HCT116 (cell line): ENCODE measurements around the gene LACRT. TPM values are rescaled to one million over a fixed set of nuclear protein-coding genes. Genes with fewer than 3 reads are reported as not detected.

Experiments
- ATAC-seq: fragments of 200-7000 bp; cut with Tn5 transposase; 2 replicates; pipeline ENCODE4 v1.9.1; 2020; ENCODE audit warnings: mild to moderate bottlenecking, moderate library complexity
- BruUV-seq: library from RNA; stranded (reverse); fragments of 400-500 nt; replicated peaks from 2 replicates; lab custom pipeline; 2021; lab: Mats Ljungman, UMichigan
- CTCF ChIA-PET: fragments of 300-600 bp; sonication (Branson Sonifier 250); formaldehyde crosslinking; loops from one replicate; lab custom pipeline; 2021; ENCODE audit warnings: antibody characterized with exemption; lab: Charles Lee
- POLR2A ChIA-PET: fragments of 300-600, 350-600 bp; sonication (Branson Sonifier 250); formaldehyde crosslinking; loops from one replicate; lab custom pipeline; 2021; ENCODE audit warnings: antibody characterized with exemption; lab: Charles Lee
- RAD21 ChIA-PET, 2 experiments: fragments of 300-600 bp; sonication (Branson Sonifier 250); formaldehyde crosslinking; loops; one replicate each; lab custom pipeline; 2023; ENCODE audit warnings: low total read pairs in 2 of 2; ENCODE audit not compliant: uncharacterized antibody in 2 of 2, unreplicated experiment in 2 of 2, low non-redundant PET in 1 of 2; lab: Charles Lee
- DNase-seq: peaks from one replicate; pipeline ENCODE4 v3.0.0-alpha.2; 2010; ENCODE audit warnings: low read depth, low spot score
- H2AFZ ChIP-seq: fragments of 200-600 bp; shearing (Covaris generic), sonication (generic); 2 replicates; pipeline ENCODE4 v1.6.1; 2017; ENCODE audit warnings: low read depth, mixed run types, mixed read lengths, antibody characterized with exemption, low read length; ENCODE audit not compliant: poor library complexity, severe bottlenecking
- H3K27ac ChIP-seq: 2 replicates; pipeline ENCODE4 v1.5.1; 2012; ENCODE audit warnings: low read depth, low read length
- H3K27me3 ChIP-seq: fragments of 200-600 bp; sonication (generic); 2 replicates; pipeline ENCODE4 v1.6.1; 2016; ENCODE audit warnings: mixed run types, low read length, mixed read lengths; ENCODE audit not compliant: insufficient read depth
- H3K36me3 ChIP-seq, 2 experiments: fragments of 200-500 bp in 1 of 2; fragments of 200-600 bp in 1 of 2; sonication (Bioruptor generic) in 1 of 2; sonication (generic) in 1 of 2; 2 replicates each; pipeline versions ENCODE4 v1.5.1 to v1.6.1; 2014 to 2016; ENCODE audit warnings: low read length in 2 of 2, inconsistent platforms in 1 of 2, mixed read lengths in 1 of 2, mixed run types in 1 of 2; ENCODE audit not compliant: insufficient read depth in 2 of 2, control insufficient read depth in 1 of 2
- H3K4me1 ChIP-seq, 2 experiments: fragments of 200-600 bp in 1 of 2; sonication (generic) in 1 of 2; 2 replicates each; pipeline versions ENCODE4 v1.5.1 to v1.6.1; 2012 to 2017; ENCODE audit warnings: low read length in 2 of 2, inconsistent platforms in 1 of 2, mild to moderate bottlenecking in 1 of 2, mixed read lengths in 1 of 2, mixed run types in 1 of 2, moderate library complexity in 1 of 2; ENCODE audit not compliant: insufficient read depth in 2 of 2, control insufficient read depth in 1 of 2
- H3K4me2 ChIP-seq: fragments of 200-600 bp; sonication (generic); 2 replicates; pipeline ENCODE4 v1.6.1; 2017; ENCODE audit warnings: mixed run types, low read length, mixed read lengths
- H3K4me3 ChIP-seq, 2 experiments: fragments of 200-600 bp in 1 of 2; sonication (generic) in 1 of 2; replicated peaks in 1 of 2; 2 replicates each; pipeline ENCODE4 v1.5.1; 2011 to 2016; ENCODE audit warnings: low read length in 2 of 2, control low read depth in 1 of 2, low read depth in 1 of 2, mild to moderate bottlenecking in 1 of 2, mixed read lengths in 1 of 2, mixed run types in 1 of 2
- H3K79me2 ChIP-seq: fragments of 200-600 bp; sonication (generic); 2 replicates; pipeline ENCODE4 v1.6.1; 2017; ENCODE audit warnings: mild to moderate bottlenecking, mixed run types, low read length, moderate library complexity, mixed read lengths; ENCODE audit not compliant: insufficient read depth
- H3K9ac ChIP-seq: fragments of 200-600 bp; sonication (generic); 2 replicates; pipeline ENCODE4 v1.6.1; 2016; ENCODE audit warnings: low read length, mixed read lengths
- H3K9me2 ChIP-seq: fragments of 200-600 bp; sonication (generic), shearing (Covaris generic); 2 replicates; pipeline ENCODE4 v1.6.1; 2017; ENCODE audit warnings: mixed run types, mild to moderate bottlenecking, moderate library complexity; ENCODE audit not compliant: insufficient read depth
- H3K9me3 ChIP-seq, 2 experiments: fragments of 200-500 bp in 1 of 2; fragments of 200-600 bp in 1 of 2; sonication (Bioruptor generic) in 1 of 2; sonication (generic) in 1 of 2; 2 replicates each; pipeline ENCODE4 v1.6.1; 2014 to 2017; ENCODE audit warnings: low read length in 2 of 2, mixed read lengths in 2 of 2, inconsistent platforms in 1 of 2, low read depth in 1 of 2, mild to moderate bottlenecking in 1 of 2, mixed run types in 1 of 2, moderate library complexity in 1 of 2; ENCODE audit not compliant: control insufficient read depth in 1 of 2, insufficient read depth in 1 of 2
- H4K20me1 ChIP-seq: fragments of 200-600 bp; sonication (generic), shearing (Covaris generic); 2 replicates; pipeline ENCODE4 v1.6.1; 2017; ENCODE audit warnings: mixed run types, mild to moderate bottlenecking, moderate library complexity; ENCODE audit not compliant: insufficient read depth
- EGR1 ChIP-seq: IDR thresholded peaks from 2 replicates; pipeline ENCODE4 v1.6.1; 2012; ENCODE audit warnings: low read depth
- EZH2 ChIP-seq: fragments of 200-600 bp; sonication (generic); IDR thresholded peaks from 2 replicates; pipeline ENCODE4 v1.6.1; 2017; ENCODE audit warnings: antibody characterized with exemption, mixed run types
- FOSL1 ChIP-seq: IDR thresholded peaks from 2 replicates; pipeline ENCODE4 v1.6.1; 2012; ENCODE audit warnings: low read depth
- RAD21 ChIP-seq: IDR thresholded peaks from 2 replicates; pipeline ENCODE4 v1.6.1; 2012; ENCODE audit warnings: low read depth, mild to moderate bottlenecking
- intact Hi-C: fragments of 100-400 bp; cut with micrococcal nuclease; formaldehyde crosslinking; loops from 2 replicates; pipeline ENCODE4 v1.10.0; 2022
- total RNA-seq: library from RNA; stranded (reverse); gene quantifications from one replicate; pipeline ENCODE4 v1.2.1, GENCODE V29; 2021; ENCODE audit not compliant: unreplicated experiment

Gene LACRT
- total RNA-seq, 1 experiment from 2014 or later: not detected

DNA sequence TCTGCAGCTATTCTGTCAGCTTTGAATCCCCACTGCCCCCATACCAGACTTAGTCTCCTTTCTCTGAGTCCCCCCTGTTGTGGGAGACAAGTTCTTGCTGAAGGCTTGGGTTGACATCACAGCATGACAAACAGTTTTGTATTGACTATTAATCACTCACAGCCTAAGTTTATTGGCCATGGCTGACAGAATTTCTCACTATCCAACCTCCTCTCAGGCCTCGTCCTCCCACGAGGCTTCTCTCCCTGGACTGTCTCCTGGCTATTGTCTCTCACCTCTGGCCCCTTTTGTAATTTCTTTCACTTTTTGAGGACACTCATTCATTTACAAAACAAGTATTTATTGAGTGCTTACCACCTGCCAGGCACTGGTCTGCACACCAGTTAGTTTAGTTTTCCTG is 48.7 kb upstream of the LACRT start:
- DNase-seq: no peak
- no peak for ATAC-seq
- TF ChIP-seq EZH2: no peak
- no TSS peak for BruUV-seq
- Histone ChIP-seq H3K27me3 (peaks cover 70% of the 10 kb centered on the region), H3K9ac (no peak overlapping the region), H3K4me2 (no peak overlapping the region), H4K20me1 (no peaks in the 10 kb centered on the region), H2AFZ (no peak overlapping the region), H3K27ac (no peak overlapping the region), H3K4me1 (0 out of 4 replicates have a peak, but pooled peaks cover 0 to 2% of the 10 kb centered on the region in 2 experiments), H3K9me3 (no peaks in the 10 kb centered on the region), H3K36me3 (no peaks in the 10 kb centered on the region), H3K79me2 (no peaks in the 10 kb centered on the region), H3K4me3 (no peak overlapping the region), H3K9me2 (no peaks in the 10 kb centered on the region)
- intact Hi-C loops: no loop called here
- CTCF ChIA-PET: no interaction called here
- POLR2A ChIA-PET: no interaction called here
- RAD21 ChIA-PET: no interaction called here

DNA sequence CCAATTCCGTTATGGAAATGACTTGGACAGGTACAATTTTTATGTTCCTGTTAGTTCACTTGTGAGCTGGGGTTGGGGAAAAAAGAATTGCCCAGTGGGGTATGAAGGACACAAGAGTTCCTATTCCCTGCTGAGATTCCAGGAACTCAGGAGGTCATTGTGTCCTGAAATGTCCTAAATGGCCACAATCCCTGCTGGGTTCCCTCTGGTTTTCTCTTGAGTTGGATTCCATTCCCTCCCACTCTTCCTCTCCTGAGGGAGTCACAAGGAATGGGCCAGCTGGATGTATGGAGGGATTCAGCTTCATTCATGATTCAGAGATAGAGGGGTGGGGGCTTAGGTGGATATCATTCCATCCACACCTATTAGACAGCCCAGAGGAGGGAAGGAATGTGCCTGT is 48.0 kb upstream of the LACRT start:
- Histone ChIP-seq H3K36me3 (no peaks in the 10 kb centered on the region), H3K27me3 (peaks cover 66% of the 10 kb centered on the region), H3K9me2 (no peaks in the 10 kb centered on the region), H3K9ac (no peak overlapping the region), H3K79me2 (no peaks in the 10 kb centered on the region), H3K4me1 (0 out of 4 replicates have a peak, but pooled peaks cover 0 to 2% of the 10 kb centered on the region in 2 experiments), H3K27ac (no peak overlapping the region), H3K4me3 (no peak overlapping the region), H2AFZ (no peak overlapping the region), H4K20me1 (no peaks in the 10 kb centered on the region), H3K4me2 (no peak overlapping the region), H3K9me3 (no peaks in the 10 kb centered on the region)
- ChIA-PET RAD21 (no interaction called here), CTCF (interaction anchor here (0.8 kb wide), 1 partner anchor 15 kb away, joined by 4 read pairs; no protein-coding TSS in a partner anchor), POLR2A (no interaction called here)
- DNase-seq: no peak
- no peak for ATAC-seq
- intact Hi-C loops: no loop called here
- BruUV-seq: no TSS peak
- TF ChIP-seq RAD21 (no peak), EGR1 (no peak), FOSL1 (no peak)
